ENCODE measurements around the gene IER5L. TPM values are rescaled to one million over a fixed set of nuclear protein-coding genes. Genes with fewer than 3 reads are reported as not detected.
"Not testable (repeated sequence)": the region's sequence is repeated elsewhere in the genome, so short reads cannot be mapped to it uniquely, and the experiment has no call there.

Gene IER5L
- total RNA-seq, 4 donors from 2014 or later = 1.8 to 31.0 (median 14.5) TPM

DNA sequence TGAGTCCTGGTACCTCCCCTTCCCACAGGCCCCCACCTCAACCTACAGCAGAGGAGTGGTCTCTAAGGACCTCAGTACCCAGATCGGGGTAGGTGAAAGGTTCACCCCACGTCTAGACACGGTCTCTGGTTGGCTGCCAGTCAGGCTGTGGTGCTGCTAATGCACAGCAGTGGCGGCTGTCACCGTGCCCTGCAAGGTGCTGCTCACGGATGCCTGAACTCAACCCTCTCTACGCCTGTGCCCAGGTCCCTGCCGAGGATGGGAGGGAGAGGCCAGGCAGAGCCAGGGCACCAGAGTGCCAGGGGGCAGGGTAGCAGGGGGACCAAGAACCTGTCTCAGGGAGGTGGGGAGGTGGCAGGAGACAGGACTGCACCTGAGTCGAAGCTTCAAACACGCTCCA is 14.3 kb downstream of the IER5L start:
- intact Hi-C loops (cut with DNase I; ENCODE audit: low total_unique reads) = no loop called here
- Histone ChIP-seq H3K27me3 (no peaks in the 10 kb centered on the region), H3K36me3 (no peaks in the 10 kb centered on the region), H3K4me3 (no peak overlapping the region), H3K4me1 (peaks cover 0 to 10% of the 10 kb centered on the region in 2 donors), H3K27ac (peak overlapping the region; percentile 62 to 80), H3K9me3 (no peaks in the 10 kb centered on the region)
- TF ChIP-seq, protein P1, sequence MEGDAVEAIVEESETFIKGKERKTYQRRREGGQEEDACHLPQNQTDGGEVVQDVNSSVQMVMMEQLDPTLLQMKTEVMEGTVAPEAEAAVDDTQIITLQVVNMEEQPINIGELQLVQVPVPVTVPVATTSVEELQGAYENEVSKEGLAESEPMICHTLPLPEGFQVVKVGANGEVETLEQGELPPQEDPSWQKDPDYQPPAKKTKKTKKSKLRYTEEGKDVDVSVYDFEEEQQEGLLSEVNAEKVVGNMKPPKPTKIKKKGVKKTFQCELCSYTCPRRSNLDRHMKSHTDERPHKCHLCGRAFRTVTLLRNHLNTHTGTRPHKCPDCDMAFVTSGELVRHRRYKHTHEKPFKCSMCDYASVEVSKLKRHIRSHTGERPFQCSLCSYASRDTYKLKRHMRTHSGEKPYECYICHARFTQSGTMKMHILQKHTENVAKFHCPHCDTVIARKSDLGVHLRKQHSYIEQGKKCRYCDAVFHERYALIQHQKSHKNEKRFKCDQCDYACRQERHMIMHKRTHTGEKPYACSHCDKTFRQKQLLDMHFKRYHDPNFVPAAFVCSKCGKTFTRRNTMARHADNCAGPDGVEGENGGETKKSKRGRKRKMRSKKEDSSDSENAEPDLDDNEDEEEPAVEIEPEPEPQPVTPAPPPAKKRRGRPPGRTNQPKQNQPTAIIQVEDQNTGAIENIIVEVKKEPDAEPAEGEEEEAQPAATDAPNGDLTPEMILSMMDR (IDR thresholded peaks at IDR 0.05) = no peak
- no peak for TF ChIP-seq POLR2A (IDR thresholded peaks at IDR 0.05)
- no peak for DNase-seq

GRCh38 chr9:129163198-129163670 is 14.8 kb downstream of the IER5L start:
- H3K4me3 ChIP-seq; H3K27me3 ChIP-seq; H3K9me3 ChIP-seq; DNase-seq; intact Hi-C loops (cut with DNase I; ENCODE audit: low total_unique reads); H3K36me3 ChIP-seq: not testable (repeated sequence)
- peaks cover 0 to 10% of the 10 kb centered on the region in 2 donors for H3K4me1 ChIP-seq
- peak overlapping the region; percentile 62 to 80 for H3K27ac ChIP-seq

DNA sequence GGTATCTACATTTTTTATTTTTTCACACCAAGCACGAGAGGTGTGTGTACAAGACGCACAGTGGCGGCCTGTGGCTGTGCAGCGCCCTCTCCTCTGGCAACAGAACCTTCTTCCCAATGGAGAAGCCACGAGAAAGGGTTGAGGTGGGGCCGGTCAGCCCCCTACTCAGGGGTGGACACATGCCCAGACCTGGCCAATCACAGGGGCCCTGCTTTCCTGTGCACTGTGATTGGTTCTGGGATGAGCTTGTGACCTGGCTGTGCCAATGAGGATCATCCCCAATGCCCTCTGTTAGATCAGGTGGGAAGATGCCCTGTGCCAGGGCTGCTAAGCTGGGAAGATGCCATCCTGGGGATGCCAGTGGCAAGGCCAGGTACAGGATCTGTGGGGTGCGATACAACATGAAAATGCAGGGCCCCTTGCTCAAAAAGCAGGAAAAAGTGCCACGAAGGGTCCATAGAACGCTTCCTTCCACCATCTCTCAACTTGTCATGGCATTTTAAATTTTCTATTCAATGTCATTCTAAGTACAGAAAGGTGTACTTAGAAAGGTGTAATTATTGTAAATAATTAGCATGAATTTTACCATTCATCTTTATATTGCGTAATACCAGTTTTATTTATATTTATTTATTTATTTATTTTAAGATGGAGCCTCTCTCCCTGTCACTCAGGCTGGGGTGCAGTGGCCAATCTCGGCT is 15.4 kb downstream of the IER5L start:
- DNase-seq = no peak
- no peaks in the 10 kb centered on the region for H3K27me3 ChIP-seq
- H3K9me3 ChIP-seq = no peaks in the 10 kb centered on the region
- H3K36me3 ChIP-seq = no peaks in the 10 kb centered on the region
- no peak overlapping the region for H3K4me3 ChIP-seq
- H3K27ac ChIP-seq = no peak overlapping the region
- H3K4me1 ChIP-seq = peaks cover 0 to 6% of the 10 kb centered on the region in 2 donors
- intact Hi-C loops (cut with DNase I; ENCODE audit: low total_unique reads) = no loop called here
- TF ChIP-seq POLR2A (IDR thresholded peaks at IDR 0.05) = no peak
- TF ChIP-seq, protein P1 (IDR thresholded peaks at IDR 0.05) = no peak

DNA sequence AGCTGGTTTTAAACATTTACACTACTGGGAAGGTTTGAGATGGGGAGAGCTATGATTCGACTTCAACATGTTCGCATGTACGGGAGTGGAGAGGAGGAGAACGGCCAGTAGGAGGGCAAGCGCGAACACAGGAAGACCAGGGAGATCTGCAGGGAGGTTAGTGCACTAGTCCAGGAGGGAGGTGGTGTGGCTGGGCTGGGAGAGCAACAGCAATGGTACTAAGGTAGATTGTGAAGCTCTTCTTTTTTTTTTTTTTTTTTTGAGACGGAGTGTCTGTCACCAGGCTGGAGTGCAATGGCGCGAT is 16.6 kb downstream of the IER5L start:
- no peak for DNase-seq
- H3K9me3 ChIP-seq = no peaks in the 10 kb centered on the region
- no peak overlapping the region for H3K4me3 ChIP-seq
- peaks cover 0 to under 1% of the 10 kb centered on the region in 2 donors for H3K4me1 ChIP-seq
- no peaks in the 10 kb centered on the region for H3K27me3 ChIP-seq
- no peaks in the 10 kb centered on the region for H3K36me3 ChIP-seq
- TF ChIP-seq POLR2A (IDR thresholded peaks at IDR 0.05) = no peak
- intact Hi-C loops (cut with DNase I; ENCODE audit: low total_unique reads) = no loop called here
- no peak overlapping the region for H3K27ac ChIP-seq

DNA sequence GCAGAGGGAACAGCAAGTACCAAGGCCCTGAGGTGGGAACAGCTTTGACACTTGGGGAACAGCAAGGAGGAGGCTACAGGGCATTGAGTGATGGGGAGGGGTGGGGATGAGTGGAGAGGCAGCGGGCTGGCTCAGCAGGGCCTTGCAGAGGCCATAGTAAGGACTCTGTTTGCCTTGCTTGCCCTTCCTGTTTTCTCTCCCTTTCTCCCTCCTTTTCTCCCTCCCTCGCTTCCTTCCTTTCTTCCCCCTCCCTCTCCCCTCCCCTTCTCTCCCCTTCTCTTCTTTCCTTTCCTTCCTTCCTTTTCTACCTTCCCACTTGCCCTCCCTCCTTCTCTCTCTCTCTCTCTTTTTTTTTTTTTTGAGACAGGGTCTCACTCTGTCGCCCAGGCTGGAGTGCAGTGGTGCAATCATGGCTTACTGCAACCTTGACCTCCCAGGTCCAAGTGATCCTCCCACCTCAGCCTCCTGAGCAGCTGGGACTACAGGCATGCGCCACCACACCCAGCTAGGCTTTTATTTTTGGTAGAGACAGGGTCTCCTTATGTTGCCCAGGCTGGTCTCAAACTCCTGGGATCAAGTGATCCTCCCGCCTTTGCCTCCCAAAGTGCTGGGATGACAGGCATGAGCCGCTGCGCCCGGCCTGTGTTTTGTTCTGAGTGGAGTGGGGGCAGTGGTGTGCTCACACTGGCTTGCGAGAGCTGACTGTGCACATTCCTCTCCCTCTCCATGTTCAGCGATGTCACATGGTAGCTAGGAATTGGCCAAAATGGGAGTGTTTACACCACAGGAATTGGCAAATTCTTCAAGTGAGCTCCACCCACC is 17.1 kb downstream of the IER5L start:
- no peaks in the 10 kb centered on the region for H3K4me1 ChIP-seq
- H3K27me3 ChIP-seq = no peaks in the 10 kb centered on the region
- H3K9me3 ChIP-seq = no peaks in the 10 kb centered on the region
- no peaks in the 10 kb centered on the region for H3K36me3 ChIP-seq
- intact Hi-C loops (cut with DNase I; ENCODE audit: low total_unique reads) = no loop called here
- no peak for DNase-seq
- no peak overlapping the region for H3K27ac ChIP-seq
- H3K4me3 ChIP-seq = no peak overlapping the region
- TF ChIP-seq, protein P1 (IDR thresholded peaks at IDR 0.05) = no peak
- TF ChIP-seq POLR2A (IDR thresholded peaks at IDR 0.05) = no peak

DNA sequence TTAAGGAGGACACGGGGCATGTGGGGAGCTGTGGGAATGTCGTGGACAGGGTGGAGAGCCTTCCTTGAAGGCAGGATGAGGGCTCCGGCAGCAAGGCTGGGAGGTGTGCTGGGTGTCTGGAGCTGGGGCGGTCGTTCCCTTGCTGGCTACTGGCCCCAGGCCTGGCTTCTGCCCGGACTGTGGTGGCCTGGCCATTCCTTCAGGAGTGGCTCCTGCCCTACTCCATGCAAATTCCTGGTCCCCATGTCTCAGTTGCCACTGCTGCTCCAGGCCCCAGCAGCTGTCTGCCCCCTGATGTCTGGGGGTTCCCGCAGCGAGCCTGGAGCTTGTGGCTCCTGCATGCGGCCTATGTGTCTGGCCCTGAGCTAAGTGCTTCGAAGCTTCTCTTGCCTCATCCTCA is 21.9 kb downstream of the IER5L start:
- TF ChIP-seq POLR2A (IDR thresholded peaks at IDR 0.05) = no peak
- TF ChIP-seq, protein P1 (IDR thresholded peaks at IDR 0.05) = no peak
- no peaks in the 10 kb centered on the region for H3K4me1 ChIP-seq
- DNase-seq = no peak
- no peaks in the 10 kb centered on the region for H3K36me3 ChIP-seq
- no peak overlapping the region for H3K4me3 ChIP-seq
- no peak overlapping the region for H3K27ac ChIP-seq
- intact Hi-C loops (cut with DNase I; ENCODE audit: low total_unique reads) = no loop called here
- H3K27me3 ChIP-seq = no peaks in the 10 kb centered on the region
- no peaks in the 10 kb centered on the region for H3K9me3 ChIP-seq
